ENCODE measurements around the gene SLC24A1. TPM values are rescaled to one million over a fixed set of nuclear protein-coding genes. Genes with fewer than 3 reads are reported as not detected.
A peak's percentile ranks its signal among the peaks of the same experiment; 100 is the strongest.

Gene SLC24A1
- polyA plus RNA-seq, 4 donors, result 2.5 to 15.2 (median 4.9) TPM

- no peak for DNase-seq
- no peak overlapping the region for H3K4me3 ChIP-seq (ENCODE audit: low read depth in 1 of 3, low read length in 3 of 3)
- no peak for FAIRE-seq
- H3K27ac ChIP-seq (ENCODE audit: low read depth in 1 of 3, low read length in 2 of 3), result no peak overlapping the region
- peaks cover 7 to 33% (median 23%) of the 10 kb centered on the region in 3 donors for H3K36me3 ChIP-seq (ENCODE audit: control insufficient read depth in 3 of 3, insufficient read depth in 2 of 3, low read depth in 1 of 3, low read length in 3 of 3)
- H3K4me1 ChIP-seq (ENCODE audit: control insufficient read depth in 3 of 3, insufficient read depth in 2 of 3, low read depth in 1 of 3, low read length in 2 of 3), result no peaks in the 10 kb centered on the region
- no peaks in the 10 kb centered on the region for H3K9me3 ChIP-seq (ENCODE audit: control insufficient read depth in 2 of 2, insufficient read depth in 1 of 2, low read depth in 1 of 2, low read length in 1 of 2)
- no peaks in the 10 kb centered on the region for H3K27me3 ChIP-seq (ENCODE audit: control insufficient read depth in 3 of 3, insufficient read depth in 3 of 3, low read length in 3 of 3)
These were observed 37.5 kb upstream of the SLC24A1 start for GRCh38 chr15:65584241-65584640.

DNA sequence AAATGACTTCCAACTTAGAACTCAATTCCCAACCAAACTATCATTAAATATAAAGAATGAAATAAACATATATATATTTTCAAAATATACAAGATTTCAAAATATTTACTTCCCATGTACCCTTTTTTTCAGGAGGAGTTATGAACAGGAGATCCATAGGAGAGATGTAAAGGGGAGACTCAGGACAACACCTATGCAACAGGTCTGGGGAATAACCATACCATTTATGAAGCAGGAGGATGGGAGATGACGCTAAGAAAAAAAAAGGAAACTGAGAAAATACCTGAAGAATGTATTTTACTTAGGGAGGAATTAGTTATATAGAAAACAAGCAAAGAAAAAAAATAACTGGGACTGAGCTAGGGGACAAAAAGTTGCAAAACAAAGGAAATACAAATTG is 34.6 kb upstream of the SLC24A1 start:
- no peak overlapping the region for H3K4me3 ChIP-seq (ENCODE audit: low read depth in 1 of 3, low read length in 3 of 3)
- H3K36me3 ChIP-seq (ENCODE audit: control insufficient read depth in 3 of 3, insufficient read depth in 2 of 3, low read depth in 1 of 3, low read length in 3 of 3), result peaks cover 0 to 27% (median 27%) of the 10 kb centered on the region in 3 donors
- FAIRE-seq, result no peak

DNA sequence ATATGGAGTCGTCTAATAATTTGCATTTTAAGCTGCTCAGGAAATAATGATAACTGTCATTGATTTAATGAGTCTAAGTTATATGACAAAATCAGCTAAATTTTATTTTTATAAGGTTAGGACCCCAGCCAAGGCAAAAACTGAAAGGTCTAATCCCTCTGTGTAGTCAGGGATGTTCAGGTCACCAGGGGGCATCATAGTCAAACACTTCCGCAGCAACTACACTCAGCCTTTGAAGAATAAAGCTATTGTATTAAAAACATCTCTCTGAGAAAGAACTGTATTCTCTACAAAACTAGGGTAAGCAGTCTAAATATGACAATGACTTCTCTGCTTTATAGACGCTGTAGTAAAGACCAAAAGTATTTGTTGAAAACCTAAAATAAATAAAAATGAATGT is 25.8 kb upstream of the SLC24A1 start:
- Histone ChIP-seq H3K4me3 (ENCODE audit: low read depth in 1 of 3, low read length in 3 of 3) (no peak overlapping the region), H3K9me3 (ENCODE audit: control insufficient read depth in 2 of 2, insufficient read depth in 1 of 2, low read depth in 1 of 2, low read length in 1 of 2) (no peaks in the 10 kb centered on the region), H3K36me3 (ENCODE audit: control insufficient read depth in 3 of 3, insufficient read depth in 2 of 3, low read depth in 1 of 3, low read length in 3 of 3) (peaks cover 11 to 27% (median 23%) of the 10 kb centered on the region in 3 donors), H3K27ac (ENCODE audit: low read depth in 1 of 3, low read length in 2 of 3) (no peak overlapping the region), H3K4me1 (ENCODE audit: control insufficient read depth in 3 of 3, insufficient read depth in 2 of 3, low read depth in 1 of 3, low read length in 2 of 3) (no peaks in the 10 kb centered on the region), H3K27me3 (ENCODE audit: control insufficient read depth in 3 of 3, insufficient read depth in 3 of 3, low read length in 3 of 3) (no peaks in the 10 kb centered on the region)
- DNase-seq, result no peak
- no peak for FAIRE-seq
- whole genome bisulfite sequencing, 3 donors, result 77 to 90% (median 83%) methylated on average over 3 of the region's 3 CpGs

More for the DNA sequence above, 34.6 kb upstream of the SLC24A1 start:
- Histone ChIP-seq H3K9me3 (ENCODE audit: control insufficient read depth in 2 of 2, insufficient read depth in 1 of 2, low read depth in 1 of 2, low read length in 1 of 2) (no peaks in the 10 kb centered on the region), H3K27ac (ENCODE audit: low read depth in 1 of 3, low read length in 2 of 3) (no peak overlapping the region), H3K4me1 (ENCODE audit: control insufficient read depth in 3 of 3, insufficient read depth in 2 of 3, low read depth in 1 of 3, low read length in 2 of 3) (no peaks in the 10 kb centered on the region), H3K27me3 (ENCODE audit: control insufficient read depth in 3 of 3, insufficient read depth in 3 of 3, low read length in 3 of 3) (no peaks in the 10 kb centered on the region)
- no peak for DNase-seq
- 91 to 100% (median 96%) methylated on average over 1 of the region's 1 CpG for WGBS, 3 donors

DNA sequence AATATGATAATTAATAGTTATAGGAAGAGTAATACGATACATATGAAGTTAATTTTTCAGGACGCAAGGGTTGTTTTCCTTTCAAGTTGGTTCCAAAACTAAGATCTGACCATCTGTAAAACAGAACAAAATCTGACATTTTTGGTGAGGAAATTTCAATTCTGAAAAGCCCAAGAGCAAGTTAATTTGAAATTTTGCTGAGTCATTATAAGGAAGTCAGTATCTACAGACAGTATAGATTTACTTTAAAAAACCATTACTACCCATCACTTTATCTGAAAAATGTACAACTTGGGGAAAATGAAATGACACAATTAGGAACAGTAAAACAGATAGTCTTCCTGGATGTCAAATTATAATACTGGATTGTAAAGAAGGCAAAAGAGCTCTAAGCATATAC is 23.3 kb upstream of the SLC24A1 start:
- no peak for FAIRE-seq
- no peak overlapping the region for H3K27ac ChIP-seq (ENCODE audit: low read depth in 1 of 3, low read length in 2 of 3)
- no peaks in the 10 kb centered on the region for H3K9me3 ChIP-seq (ENCODE audit: control insufficient read depth in 2 of 2, insufficient read depth in 1 of 2, low read depth in 1 of 2, low read length in 1 of 2)
- 96 to 99% (median 96%) methylated on average over 2 of the region's 2 CpGs for WGBS, 3 donors
- no peak for DNase-seq
- no peaks in the 10 kb centered on the region for H3K27me3 ChIP-seq (ENCODE audit: control insufficient read depth in 3 of 3, insufficient read depth in 3 of 3, low read length in 3 of 3)
- peaks cover 9 to 28% (median 17%) of the 10 kb centered on the region in 3 donors for H3K36me3 ChIP-seq (ENCODE audit: control insufficient read depth in 3 of 3, insufficient read depth in 2 of 3, low read depth in 1 of 3, low read length in 3 of 3)
- H3K4me1 ChIP-seq (ENCODE audit: control insufficient read depth in 3 of 3, insufficient read depth in 2 of 3, low read depth in 1 of 3, low read length in 2 of 3), result no peaks in the 10 kb centered on the region
- no peak overlapping the region for H3K4me3 ChIP-seq (ENCODE audit: low read depth in 1 of 3, low read length in 3 of 3)

GRCh38 chr15:65599677-65600076 is 22.1 kb upstream of the SLC24A1 start:
- WGBS, 3 donors, result 96 to 97% (median 97%) methylated on average over 5 of the region's 5 CpGs
- H3K27ac ChIP-seq (ENCODE audit: low read depth in 1 of 3, low read length in 2 of 3), result no peak overlapping the region
- no peaks in the 10 kb centered on the region for H3K27me3 ChIP-seq (ENCODE audit: control insufficient read depth in 3 of 3, insufficient read depth in 3 of 3, low read length in 3 of 3)
- FAIRE-seq (no peak), DNase-seq (no peak)
- H3K4me3 ChIP-seq (ENCODE audit: low read depth in 1 of 3, low read length in 3 of 3), result no peak overlapping the region
- no peaks in the 10 kb centered on the region for H3K9me3 ChIP-seq (ENCODE audit: control insufficient read depth in 2 of 2, insufficient read depth in 1 of 2, low read depth in 1 of 2, low read length in 1 of 2)
- H3K4me1 ChIP-seq (ENCODE audit: control insufficient read depth in 3 of 3, insufficient read depth in 2 of 3, low read depth in 1 of 3, low read length in 2 of 3), result no peaks in the 10 kb centered on the region
- peaks cover 11 to 36% (median 21%) of the 10 kb centered on the region in 3 donors for H3K36me3 ChIP-seq (ENCODE audit: control insufficient read depth in 3 of 3, insufficient read depth in 2 of 3, low read depth in 1 of 3, low read length in 3 of 3)

- DNase-seq, result no peak
- no peak for FAIRE-seq
- H3K4me3 ChIP-seq (ENCODE audit: low read depth in 1 of 3, low read length in 3 of 3), result no peak overlapping the region
- no peak overlapping the region for H3K27ac ChIP-seq (ENCODE audit: low read depth in 1 of 3, low read length in 2 of 3)
- peaks cover 7 to 31% (median 14%) of the 10 kb centered on the region in 3 donors for H3K36me3 ChIP-seq (ENCODE audit: control insufficient read depth in 3 of 3, insufficient read depth in 2 of 3, low read depth in 1 of 3, low read length in 3 of 3)
- H3K9me3 ChIP-seq (ENCODE audit: control insufficient read depth in 2 of 2, insufficient read depth in 1 of 2, low read depth in 1 of 2, low read length in 1 of 2), result no peaks in the 10 kb centered on the region
- no peaks in the 10 kb centered on the region for H3K4me1 ChIP-seq (ENCODE audit: control insufficient read depth in 3 of 3, insufficient read depth in 2 of 3, low read depth in 1 of 3, low read length in 2 of 3)
- H3K27me3 ChIP-seq (ENCODE audit: control insufficient read depth in 3 of 3, insufficient read depth in 3 of 3, low read length in 3 of 3), result no peaks in the 10 kb centered on the region
- 77 to 80% (median 80%) methylated on average over 2 of the region's 2 CpGs for WGBS, 3 donors
These were observed 18.6 kb upstream of the SLC24A1 start for GRCh38 chr15:65603134-65603533.

GRCh38 chr15:65603559-65603958 is 18.2 kb upstream of the SLC24A1 start:
- no peak for FAIRE-seq
- Histone ChIP-seq H3K36me3 (ENCODE audit: control insufficient read depth in 3 of 3, insufficient read depth in 2 of 3, low read depth in 1 of 3, low read length in 3 of 3) (peaks cover 7 to 31% (median 14%) of the 10 kb centered on the region in 3 donors), H3K4me1 (ENCODE audit: control insufficient read depth in 3 of 3, insufficient read depth in 2 of 3, low read depth in 1 of 3, low read length in 2 of 3) (no peaks in the 10 kb centered on the region), H3K4me3 (ENCODE audit: low read depth in 1 of 3, low read length in 3 of 3) (no peak overlapping the region), H3K27ac (ENCODE audit: low read depth in 1 of 3, low read length in 2 of 3) (no peak overlapping the region), H3K27me3 (ENCODE audit: control insufficient read depth in 3 of 3, insufficient read depth in 3 of 3, low read length in 3 of 3) (no peaks in the 10 kb centered on the region), H3K9me3 (ENCODE audit: control insufficient read depth in 2 of 2, insufficient read depth in 1 of 2, low read depth in 1 of 2, low read length in 1 of 2) (no peaks in the 10 kb centered on the region)
- WGBS, 3 donors, result 100% methylated on average over 1 of the region's 1 CpG
- no peak for DNase-seq

GRCh38 chr15:65610871-65611718 is 10.6 kb upstream of the SLC24A1 start, which contains the start of gene INTS14:
TSS of gene INTS14 (minus strand) at chr15:65611131. CDS start at chr15:65607380, 3,751 bp downstream.
- Histone ChIP-seq H3K36me3 (ENCODE audit: control insufficient read depth in 3 of 3, insufficient read depth in 2 of 3, low read depth in 1 of 3, low read length in 3 of 3) (peaks cover 0 to 2% (median 2%) of the 10 kb centered on the region in 3 donors), H3K9me3 (ENCODE audit: control insufficient read depth in 2 of 2, insufficient read depth in 1 of 2, low read depth in 1 of 2, low read length in 1 of 2) (no peaks in the 10 kb centered on the region), H3K27me3 (ENCODE audit: control insufficient read depth in 3 of 3, insufficient read depth in 3 of 3, low read length in 3 of 3) (no peaks in the 10 kb centered on the region), H3K4me1 (ENCODE audit: control insufficient read depth in 3 of 3, insufficient read depth in 2 of 3, low read depth in 1 of 3, low read length in 2 of 3) (peaks cover 0 to 16% (median 2%) of the 10 kb centered on the region in 3 donors), H3K4me3 (ENCODE audit: low read depth in 1 of 3, low read length in 3 of 3) (peak within 1 kb of the TSS; percentile 77 to 95 (median 89)), H3K27ac (ENCODE audit: low read depth in 1 of 3, low read length in 2 of 3) (peak within 1 kb of the TSS; percentile 93 to 99 (median 98))
- WGBS, 3 donors, result 0 to 1% (median 1%) methylated on average over 55 to 64 of the region's 64 CpGs
- no peak for FAIRE-seq
- DNase-seq, result peak; percentile 96 to 99

Data from small intestine (tissue), 7 donors.